GM06990 (cell line): ENCODE results near the gene WLS.

Experiments
- DNase-seq: peaks from one replicate; pipeline ENCODE4 v3.0.0-alpha.2; 2011; ENCODE audit not compliant: insufficient read length; ENCODE audit errors: extremely low read depth
- H3K27me3 ChIP-seq: replicated peaks from 2 replicates; pipeline ENCODE4 v1.6.0; 2011; ENCODE audit warnings: low read length; ENCODE audit not compliant: control insufficient read depth, insufficient read depth
- H3K36me3 ChIP-seq: 2 replicates; pipeline ENCODE4 v1.5.1; 2011; ENCODE audit warnings: low read length; ENCODE audit not compliant: control insufficient read depth, insufficient read depth
- H3K4me3 ChIP-seq: replicated peaks from 2 replicates; pipeline ENCODE4 v1.5.1; 2011; ENCODE audit warnings: low read depth, mild to moderate bottlenecking, control low read depth, low read length
- CTCF ChIP-seq: IDR thresholded peaks from 2 replicates; pipeline ENCODE4 v1.5.1; 2011; ENCODE audit warnings: low read length, control low read depth, mild to moderate bottlenecking, inconsistent platforms; ENCODE audit not compliant: insufficient read depth, poor library complexity, severe bottlenecking

The WLS gene

DNA sequence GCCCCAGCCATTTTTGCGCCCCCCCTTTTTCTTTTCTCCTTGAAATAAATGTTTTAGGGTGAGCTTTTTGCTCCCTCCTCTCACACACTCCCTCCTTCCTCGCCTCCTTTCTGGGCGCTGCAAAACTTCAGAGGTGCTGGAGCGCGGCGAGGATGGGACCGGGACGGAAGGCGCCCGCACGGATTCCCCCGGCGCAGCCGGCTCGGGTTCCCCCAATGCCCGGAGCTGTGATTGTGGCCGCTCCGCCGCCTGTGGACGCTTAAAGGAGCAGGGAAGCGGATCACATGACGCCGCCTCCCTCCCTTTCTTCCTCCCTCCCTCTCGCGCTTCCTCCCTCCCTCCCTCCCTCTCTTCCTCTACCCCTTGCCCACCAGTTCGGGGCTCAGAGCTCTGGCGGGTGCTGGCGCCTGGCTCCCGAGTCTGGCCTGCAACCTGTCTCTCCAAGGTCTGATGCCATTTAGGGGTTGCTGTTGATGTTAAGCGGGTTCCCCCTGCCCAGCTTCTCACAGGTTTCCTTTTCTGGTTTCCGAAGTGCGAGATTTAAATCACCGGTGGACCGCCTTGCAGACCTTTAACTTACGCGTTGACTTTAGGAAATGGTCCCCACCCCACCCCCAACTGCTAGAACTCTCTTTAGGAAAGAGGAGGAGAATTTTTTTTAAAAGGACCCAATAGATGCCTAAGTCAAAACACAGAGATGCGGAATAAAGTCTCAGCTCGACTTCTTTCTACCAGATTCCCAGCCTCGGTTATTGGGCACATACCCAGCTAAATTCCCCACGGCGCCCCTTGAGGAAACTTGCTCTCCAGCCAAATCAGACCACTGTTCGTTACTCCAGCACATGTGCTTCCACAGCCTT, at the start of gene WLS:
TSS of gene WLS (minus strand) at position 235 of the 860 bp plus-strand sequence. CDS start at position 11, 224 bp downstream.
- DNase-seq = no peak
- TF ChIP-seq CTCF = no peak
- Histone ChIP-seq H3K27me3 (peaks cover 2% of the 10 kb centered on the region), H3K36me3 (no peaks in the 10 kb centered on the region), H3K4me3 (no peak within 1 kb of the TSS)

GRCh38 chr1:68280286-68280685, 48.0 kb upstream of the WLS start:
- Histone ChIP-seq H3K27me3 (no peaks in the 10 kb centered on the region), H3K4me3 (no peak overlapping the region), H3K36me3 (no peaks in the 10 kb centered on the region)
- DNase-seq = no peak
- no peak for TF ChIP-seq CTCF

GRCh38 chr1:68279846-68280245, 47.5 kb upstream of the WLS start:
- no peak for TF ChIP-seq CTCF
- DNase-seq = no peak
- no peaks in the 10 kb centered on the region for H3K27me3 ChIP-seq
- no peak overlapping the region for H3K4me3 ChIP-seq
- H3K36me3 ChIP-seq = no peaks in the 10 kb centered on the region

DNA sequence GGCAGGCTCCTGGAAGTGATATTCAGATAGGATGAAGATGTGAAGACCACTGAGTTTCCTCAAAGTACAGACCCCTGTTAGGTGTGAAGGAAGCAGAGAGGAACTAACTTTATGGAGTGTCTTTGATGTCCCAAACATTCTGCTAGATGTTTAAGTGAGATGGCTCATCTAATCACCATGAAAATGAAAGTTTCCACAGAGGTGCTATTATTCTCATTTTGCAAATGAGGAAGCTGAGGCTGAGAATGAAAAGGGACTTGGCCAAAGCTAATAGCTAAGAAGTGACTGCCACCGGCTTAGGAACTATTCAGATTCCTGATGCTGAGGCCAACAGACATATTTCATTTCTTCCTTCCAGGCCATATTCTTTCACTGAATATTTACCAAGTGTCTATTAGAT, 45.9 kb upstream of the WLS start:
- H3K4me3 ChIP-seq = no peak overlapping the region
- DNase-seq = no peak
- TF ChIP-seq CTCF = no peak
- H3K36me3 ChIP-seq = no peaks in the 10 kb centered on the region
- no peaks in the 10 kb centered on the region for H3K27me3 ChIP-seq

DNA sequence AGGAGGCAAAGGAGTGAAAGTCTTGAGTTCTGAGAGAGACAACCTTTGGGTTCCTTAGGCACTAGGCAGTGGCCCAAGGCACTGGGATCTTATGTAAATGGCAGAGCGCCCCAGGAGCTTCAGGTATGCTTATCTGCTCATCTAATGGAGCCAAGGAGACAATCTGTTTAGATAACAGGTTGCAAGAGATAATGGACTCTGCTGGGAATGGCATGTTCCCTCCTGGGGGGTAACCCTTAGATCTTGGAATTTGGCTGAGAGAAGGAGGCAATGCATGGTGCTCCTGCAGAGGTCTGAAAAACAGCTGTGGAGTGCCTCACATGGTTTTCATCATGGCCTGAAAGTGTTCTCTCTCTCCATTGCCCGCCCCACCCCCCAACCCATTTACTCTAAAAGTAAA, 44.1 kb upstream of the WLS start:
- no peak for TF ChIP-seq CTCF
- Histone ChIP-seq H3K36me3 (no peaks in the 10 kb centered on the region), H3K27me3 (no peaks in the 10 kb centered on the region), H3K4me3 (no peak overlapping the region)
- no peak for DNase-seq
